Esophagus muscularis mucosa (tissue), 4 donors: ENCODE results near the gene TBRG1.

Experiments used
- EP300 ChIP-seq: sonication (generic); formaldehyde crosslinking; IDR thresholded peaks from one replicate; pipeline ENCODE4 v1.6.1; 2017; ENCODE audit warnings: antibody characterized with exemption
- POLR2A ChIP-seq: fragments of 450-650 bp; IDR thresholded peaks from one replicate; pipeline ENCODE4 v1.6.1; 2017; ENCODE audit warnings: antibody characterized with exemption, moderate library complexity, mild to moderate bottlenecking, low read depth
- TF ChIP-seq, protein P1 (sequence below), 3 experiments: fragments of 200-600 bp in 2 of 3; fragments of 450-650 bp in 1 of 3; sonication (generic) in 2 of 3; IDR thresholded peaks; one replicate each; pipeline ENCODE4 v1.5.1; 2017 to 2019; ENCODE audit warnings: antibody characterized with exemption in 3 of 3, mild to moderate bottlenecking in 2 of 3, moderate library complexity in 1 of 3

DNA sequence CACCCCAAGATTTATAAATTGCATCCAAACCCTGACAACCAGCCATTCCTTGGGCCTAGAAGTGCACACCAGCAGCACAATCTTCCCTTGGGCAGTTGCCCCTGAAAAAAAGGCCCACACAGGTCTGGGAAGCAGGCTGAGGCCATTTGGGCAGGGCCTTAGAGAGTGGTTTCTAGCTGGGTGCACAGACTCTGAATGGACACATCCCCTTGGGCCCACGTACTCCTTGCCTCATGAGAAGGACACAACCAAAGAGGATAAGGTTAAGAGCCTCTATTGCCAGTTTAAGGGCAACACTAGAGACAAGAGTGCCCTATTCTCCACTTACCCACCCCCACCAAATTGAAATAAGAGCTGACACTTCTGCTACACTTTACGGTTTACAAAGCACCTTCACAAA lies 12.4 kb upstream of the TBRG1 start:
- TF ChIP-seq, protein P1, sequence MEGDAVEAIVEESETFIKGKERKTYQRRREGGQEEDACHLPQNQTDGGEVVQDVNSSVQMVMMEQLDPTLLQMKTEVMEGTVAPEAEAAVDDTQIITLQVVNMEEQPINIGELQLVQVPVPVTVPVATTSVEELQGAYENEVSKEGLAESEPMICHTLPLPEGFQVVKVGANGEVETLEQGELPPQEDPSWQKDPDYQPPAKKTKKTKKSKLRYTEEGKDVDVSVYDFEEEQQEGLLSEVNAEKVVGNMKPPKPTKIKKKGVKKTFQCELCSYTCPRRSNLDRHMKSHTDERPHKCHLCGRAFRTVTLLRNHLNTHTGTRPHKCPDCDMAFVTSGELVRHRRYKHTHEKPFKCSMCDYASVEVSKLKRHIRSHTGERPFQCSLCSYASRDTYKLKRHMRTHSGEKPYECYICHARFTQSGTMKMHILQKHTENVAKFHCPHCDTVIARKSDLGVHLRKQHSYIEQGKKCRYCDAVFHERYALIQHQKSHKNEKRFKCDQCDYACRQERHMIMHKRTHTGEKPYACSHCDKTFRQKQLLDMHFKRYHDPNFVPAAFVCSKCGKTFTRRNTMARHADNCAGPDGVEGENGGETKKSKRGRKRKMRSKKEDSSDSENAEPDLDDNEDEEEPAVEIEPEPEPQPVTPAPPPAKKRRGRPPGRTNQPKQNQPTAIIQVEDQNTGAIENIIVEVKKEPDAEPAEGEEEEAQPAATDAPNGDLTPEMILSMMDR (IDR thresholded peaks at IDR 0.05), result no peak
- TF ChIP-seq POLR2A (no peak), EP300 (no peak)
